Activated CD4-positive, alpha-beta T cell treated with anti-CD3 and anti-CD28 coated beads, Interleukin-2, amount 10 ng/mL, durations not matched to agents 24 days and 14 days (primary cell): ENCODE results near the gene RNF38. TPM values are rescaled to one million over a fixed set of nuclear protein-coding genes. Genes with fewer than 3 reads are reported as not detected.
"Not testable (repeated sequence)": the region's sequence is repeated elsewhere in the genome, so short reads cannot be mapped to it uniquely, and the experiment has no call there.

Experiments
- DNase-seq: peaks from one replicate; pipeline ENCODE4 v3.0.0; 2022
- H3K27ac Mint-ChIP-seq: one replicate; pipeline ENCODE4 v1.8.0; 2022; ENCODE audit warnings: mild to moderate bottlenecking, mixed read lengths
- H3K27me3 Mint-ChIP-seq: one replicate; pipeline ENCODE4 v1.8.0; 2022; ENCODE audit warnings: mixed read lengths
- H3K36me3 Mint-ChIP-seq: one replicate; pipeline ENCODE4 v1.8.0; 2022; ENCODE audit warnings: low read depth, mild to moderate bottlenecking, mixed read lengths
- H3K4me1 Mint-ChIP-seq: one replicate; pipeline ENCODE4 v1.8.0; 2021; ENCODE audit warnings: mixed read lengths
- H3K4me3 Mint-ChIP-seq: one replicate; pipeline ENCODE4 v1.8.0; 2022; ENCODE audit warnings: mild to moderate bottlenecking, moderate library complexity, mixed read lengths
- H3K9me3 Mint-ChIP-seq: one replicate; pipeline ENCODE4 v1.8.0; 2021; ENCODE audit warnings: mixed read lengths
- intact Hi-C: fragments of 100-400 bp; cut with micrococcal nuclease; formaldehyde crosslinking; loops from one replicate; pipeline ENCODE4 v1.15.1; 2023
- total RNA-seq: library from RNA; stranded (reverse); gene quantifications from 2 replicates; pipeline ENCODE4 v1.2.3, GENCODE V29; 2022

The RNF38 gene
- total RNA-seq, 1 donor from 2014 or later = 29.6 TPM

DNA sequence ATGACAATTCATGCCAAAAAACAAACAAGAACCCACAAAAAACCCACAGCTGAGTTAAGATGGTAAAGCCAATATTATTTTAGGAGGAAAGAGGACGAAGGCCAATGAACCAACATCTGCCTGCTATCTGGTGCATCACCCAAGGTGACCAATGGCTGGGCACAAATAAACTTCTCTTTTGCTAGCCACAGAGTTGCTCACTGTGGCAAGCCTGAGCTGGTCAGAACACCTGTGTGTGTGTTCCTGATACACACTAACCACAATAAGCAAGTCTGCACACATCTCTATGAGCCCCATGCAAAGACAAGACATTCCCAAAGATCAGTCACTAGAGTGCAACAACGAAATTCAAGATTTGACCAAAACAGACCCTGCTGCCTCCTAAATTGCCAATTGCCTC is 63.1 kb downstream of the RNF38 start:
- H3K4me1 Mint-ChIP-seq = peaks cover 4% of the 10 kb centered on the region
- no peaks in the 10 kb centered on the region for H3K27me3 Mint-ChIP-seq
- intact Hi-C loops = no loop called here
- no peak overlapping the region for H3K4me3 Mint-ChIP-seq
- no peak for DNase-seq
- H3K9me3 Mint-ChIP-seq = no peaks in the 10 kb centered on the region
- peaks cover 46% of the 10 kb centered on the region for H3K36me3 Mint-ChIP-seq
- no peak overlapping the region for H3K27ac Mint-ChIP-seq

DNA sequence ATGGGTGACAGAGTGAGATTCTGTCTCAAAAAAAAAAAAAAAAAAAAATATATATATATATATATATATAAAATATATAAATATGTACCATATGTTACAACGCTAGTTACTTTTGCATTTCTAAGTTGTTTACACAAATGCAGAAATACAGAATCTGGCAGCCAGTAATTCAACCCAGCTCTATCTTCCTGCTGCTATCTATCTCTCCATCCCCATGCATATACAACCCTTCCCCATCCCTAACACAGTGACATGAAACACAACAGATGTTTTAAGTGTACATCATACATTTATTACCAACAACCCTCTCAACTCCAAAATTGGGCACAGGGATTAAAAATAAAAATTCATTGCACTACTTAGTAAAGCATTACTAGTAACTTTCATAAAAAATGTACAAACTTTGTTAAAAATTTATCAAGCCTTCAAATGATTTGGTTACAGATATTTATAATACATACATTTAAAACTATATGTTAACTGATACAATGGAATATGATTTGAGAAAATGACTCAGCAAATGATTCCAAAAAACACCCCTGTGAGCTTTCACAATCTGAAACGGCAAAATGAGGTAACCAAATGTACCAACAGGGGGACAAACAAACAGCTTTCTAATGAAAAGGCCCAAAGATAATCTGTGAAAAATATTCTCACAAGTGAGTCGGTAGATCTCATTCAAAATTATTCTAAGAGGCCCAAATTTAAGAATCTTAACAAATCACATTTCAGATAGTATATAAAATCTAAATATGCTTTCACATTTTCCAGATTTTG is 63.8 kb downstream of the RNF38 start:
- intact Hi-C loops = no loop called here

DNA sequence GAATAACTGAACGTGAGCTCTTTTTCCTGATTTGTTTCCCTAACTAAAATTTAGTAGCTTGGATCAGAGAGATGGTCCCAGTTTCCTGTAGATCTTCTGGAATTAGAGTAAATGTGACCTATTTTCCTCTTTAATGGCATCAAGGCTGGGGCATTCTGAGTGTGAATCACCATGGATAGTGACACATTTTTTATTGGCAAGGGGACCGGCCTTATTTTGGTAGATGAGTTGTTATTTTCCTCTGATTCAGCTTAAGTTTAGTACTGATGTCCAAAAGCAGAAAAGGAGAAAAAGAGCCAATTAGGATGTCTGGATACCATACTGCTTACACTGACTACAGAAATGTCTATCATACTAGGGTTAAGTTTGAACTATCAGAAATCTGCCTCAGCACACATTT is 68.1 kb downstream of the RNF38 start:
- no peak for DNase-seq
- peaks cover 11% of the 10 kb centered on the region for H3K36me3 Mint-ChIP-seq
- H3K27ac Mint-ChIP-seq = no peak overlapping the region
- intact Hi-C loops = no loop called here
- H3K4me3 Mint-ChIP-seq = no peak overlapping the region
- no peaks in the 10 kb centered on the region for H3K27me3 Mint-ChIP-seq
- peaks cover 6% of the 10 kb centered on the region for H3K4me1 Mint-ChIP-seq
- no peaks in the 10 kb centered on the region for H3K9me3 Mint-ChIP-seq

More for the DNA sequence above, 63.8 kb downstream of the RNF38 start:
- Mint-ChIP-seq H3K36me3 (peaks cover 42% of the 10 kb centered on the region), H3K4me3 (no peak overlapping the region), H3K4me1 (peaks cover 1% of the 10 kb centered on the region), H3K27me3 (no peaks in the 10 kb centered on the region), H3K27ac (no peak overlapping the region), H3K9me3 (no peaks in the 10 kb centered on the region)
- no peak for DNase-seq

- H3K4me1 Mint-ChIP-seq = peaks cover 4% of the 10 kb centered on the region
- H3K4me3 Mint-ChIP-seq = no peak overlapping the region
- H3K27ac Mint-ChIP-seq = no peak overlapping the region
- intact Hi-C loops = loop anchor here (1.0 to 2.0 kb wide), 3 partner anchors 81 to 226 kb away; partner anchors contain the start of gene CLTA
- DNase-seq = peak; percentile 88
- H3K9me3 Mint-ChIP-seq = no peaks in the 10 kb centered on the region
- no peaks in the 10 kb centered on the region for H3K36me3 Mint-ChIP-seq
- H3K27me3 Mint-ChIP-seq = no peaks in the 10 kb centered on the region
These were observed 71.2 kb downstream of the RNF38 start for GRCh38 chr9:36328798-36329411.

- no peak overlapping the region for H3K4me3 Mint-ChIP-seq
- peaks cover 4% of the 10 kb centered on the region for H3K4me1 Mint-ChIP-seq
- H3K9me3 Mint-ChIP-seq = peaks cover 7% of the 10 kb centered on the region
- H3K27ac Mint-ChIP-seq = no peak overlapping the region
- H3K36me3 Mint-ChIP-seq = no peaks in the 10 kb centered on the region
- H3K27me3 Mint-ChIP-seq = no peaks in the 10 kb centered on the region
- no peak for DNase-seq
- intact Hi-C loops = no loop called here
These were observed 74.8 kb downstream of the RNF38 start for GRCh38 chr9:36325081-36325828.

DNA sequence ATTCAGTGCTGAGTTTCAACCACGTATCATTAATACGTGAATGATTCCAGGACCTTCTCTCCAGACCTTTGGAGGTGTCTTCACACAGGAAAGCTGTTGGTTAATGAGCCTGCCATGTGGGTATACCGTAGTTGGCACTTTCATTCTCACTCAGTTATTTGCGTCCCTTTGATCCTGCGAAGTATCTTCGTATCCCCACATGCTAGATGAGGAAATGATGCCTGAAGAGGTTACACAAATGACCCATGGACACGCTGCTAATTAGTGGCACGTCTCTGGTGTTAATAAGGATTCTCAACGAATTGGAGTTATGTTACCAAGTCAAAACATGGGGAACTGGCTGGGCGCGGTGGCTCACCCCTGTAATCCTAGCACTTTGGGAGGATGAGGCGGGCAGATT is 76.1 kb downstream of the RNF38 start:
- intact Hi-C loops = no loop called here
- DNase-seq = no peak
- Mint-ChIP-seq H3K9me3 (peaks cover 7% of the 10 kb centered on the region), H3K4me3 (no peak overlapping the region), H3K36me3 (no peaks in the 10 kb centered on the region), H3K4me1 (peaks cover 4% of the 10 kb centered on the region), H3K27me3 (no peaks in the 10 kb centered on the region), H3K27ac (no peak overlapping the region)

GRCh38 chr9:36322462-36322861 is 77.6 kb downstream of the RNF38 start:
- Mint-ChIP-seq H3K27me3 (peaks cover 2% of the 10 kb centered on the region), H3K9me3 (peaks cover 7% of the 10 kb centered on the region), H3K4me1 (no peaks in the 10 kb centered on the region), H3K36me3 (no peaks in the 10 kb centered on the region), H3K27ac (no peak overlapping the region), H3K4me3 (no peak overlapping the region)
- intact Hi-C loops = no loop called here
- DNase-seq = no peak

GRCh38 chr9:36321903-36322302 is 78.2 kb downstream of the RNF38 start:
- H3K36me3 Mint-ChIP-seq, intact Hi-C loops, H3K27ac Mint-ChIP-seq, DNase-seq, H3K4me1 Mint-ChIP-seq, H3K27me3 Mint-ChIP-seq, H3K4me3 Mint-ChIP-seq, H3K9me3 Mint-ChIP-seq: not testable (repeated sequence)

GRCh38 chr9:36320466-36320865 is 79.6 kb downstream of the RNF38 start:
- H3K9me3 Mint-ChIP-seq = peaks cover 7% of the 10 kb centered on the region
- no peaks in the 10 kb centered on the region for H3K36me3 Mint-ChIP-seq
- no peak for DNase-seq
- no peak overlapping the region for H3K27ac Mint-ChIP-seq
- no peaks in the 10 kb centered on the region for H3K4me1 Mint-ChIP-seq
- H3K27me3 Mint-ChIP-seq = peaks cover 2% of the 10 kb centered on the region
- H3K4me3 Mint-ChIP-seq = no peak overlapping the region
- intact Hi-C loops = no loop called here

DNA sequence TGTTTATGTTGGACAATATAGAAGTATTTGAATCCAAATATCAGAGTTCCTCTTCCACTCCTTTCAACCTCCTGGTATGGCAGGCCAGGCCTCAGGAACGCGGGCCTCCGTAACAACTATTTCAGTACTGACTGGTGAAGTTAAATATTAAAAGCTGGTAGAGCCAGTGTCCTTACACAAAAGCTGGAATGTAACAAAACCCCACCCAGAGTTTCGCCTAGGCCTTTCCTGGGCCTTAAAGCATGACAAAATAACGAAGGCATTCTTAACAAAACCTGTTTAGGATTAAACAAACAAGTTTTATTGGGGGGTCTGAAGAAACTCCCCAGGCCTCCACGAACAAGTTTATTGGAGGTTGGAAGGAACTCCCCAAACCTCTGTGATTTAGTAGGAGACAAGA is 80.3 kb downstream of the RNF38 start:
- Mint-ChIP-seq H3K27ac (no peak overlapping the region), H3K9me3 (peaks cover 7% of the 10 kb centered on the region), H3K36me3 (no peaks in the 10 kb centered on the region), H3K27me3 (peaks cover 2% of the 10 kb centered on the region), H3K4me3 (no peak overlapping the region), H3K4me1 (no peaks in the 10 kb centered on the region)
- intact Hi-C loops = no loop called here
- no peak for DNase-seq

GRCh38 chr9:36319183-36319582 is 80.9 kb downstream of the RNF38 start:
- Mint-ChIP-seq H3K4me1 (no peaks in the 10 kb centered on the region), H3K27ac (no peak overlapping the region), H3K36me3 (no peaks in the 10 kb centered on the region), H3K4me3 (no peak overlapping the region), H3K9me3 (peaks cover 7% of the 10 kb centered on the region), H3K27me3 (peaks cover 2% of the 10 kb centered on the region)
- intact Hi-C loops = no loop called here
- DNase-seq = no peak

DNA sequence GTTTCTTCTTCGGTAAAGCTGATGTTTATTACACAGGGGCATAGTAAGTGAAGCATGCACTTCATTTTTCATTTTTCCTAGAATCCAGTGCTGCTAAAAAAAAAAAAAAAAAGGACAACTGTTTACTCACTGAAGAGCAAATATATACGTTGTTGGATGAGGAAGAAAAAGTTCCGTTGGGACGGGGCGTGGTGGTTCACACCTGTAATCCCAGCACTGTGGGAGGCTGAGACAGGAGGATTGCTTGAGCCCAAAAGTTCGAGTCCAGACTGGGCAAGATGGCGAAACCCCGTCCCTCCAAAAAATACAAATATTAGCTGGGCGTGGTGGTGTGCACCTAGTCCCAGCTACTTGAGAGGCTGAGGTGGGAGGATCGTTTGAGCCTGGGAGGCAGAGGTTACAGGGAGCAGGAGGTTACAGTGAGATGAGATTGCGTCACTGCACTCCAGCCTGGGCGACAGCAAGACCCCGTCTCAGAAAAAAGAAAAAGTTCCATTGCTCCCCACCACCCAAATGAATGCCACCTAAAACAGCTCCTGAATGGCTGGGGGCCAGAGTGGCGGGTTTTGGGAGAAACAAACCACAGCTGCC is 81.8 kb downstream of the RNF38 start:
- Mint-ChIP-seq H3K4me1 (no peaks in the 10 kb centered on the region), H3K36me3 (no peaks in the 10 kb centered on the region), H3K4me3 (no peak overlapping the region), H3K27ac (no peak overlapping the region), H3K9me3 (peaks cover 7% of the 10 kb centered on the region), H3K27me3 (peaks cover 2% of the 10 kb centered on the region)
- intact Hi-C loops = no loop called here
- DNase-seq = no peak

DNA sequence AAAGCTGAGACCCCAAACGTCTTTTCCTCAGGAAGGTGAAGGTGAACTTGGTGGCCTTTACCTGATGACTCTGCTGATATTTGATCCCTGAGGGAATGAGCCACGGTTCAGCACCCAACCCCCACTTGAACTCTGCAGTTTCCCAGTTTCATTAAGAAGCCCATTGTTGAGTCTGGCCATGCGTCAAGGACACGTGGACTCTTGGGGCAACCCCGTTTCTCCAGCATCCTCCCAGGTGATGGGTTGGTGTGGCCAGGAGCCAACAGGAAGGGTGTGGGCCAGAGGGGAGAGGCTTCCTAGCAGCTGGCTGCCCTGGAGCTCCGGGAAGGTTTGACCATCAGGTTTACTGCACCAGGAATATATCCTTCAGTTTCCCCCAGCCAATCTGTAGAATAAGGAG is 82.3 kb downstream of the RNF38 start:
- intact Hi-C loops = no loop called here
- Mint-ChIP-seq H3K4me1 (no peaks in the 10 kb centered on the region), H3K9me3 (peaks cover 7% of the 10 kb centered on the region), H3K4me3 (no peak overlapping the region), H3K36me3 (no peaks in the 10 kb centered on the region), H3K27ac (no peak overlapping the region), H3K27me3 (peaks cover 4% of the 10 kb centered on the region)
- no peak for DNase-seq
